ENCODE data around the gene ATP11A. TPM values are rescaled to one million over a fixed set of nuclear protein-coding genes. Genes with fewer than 3 reads are reported as not detected.
"Not testable (repeated sequence)": the region's sequence is repeated elsewhere in the genome, so short reads cannot be mapped to it uniquely, and the experiment has no call there.

The ATP11A gene
- total RNA-seq, 4 donors from 2014 or later, result 23.3 to 35.5 (median 31.1) TPM

DNA sequence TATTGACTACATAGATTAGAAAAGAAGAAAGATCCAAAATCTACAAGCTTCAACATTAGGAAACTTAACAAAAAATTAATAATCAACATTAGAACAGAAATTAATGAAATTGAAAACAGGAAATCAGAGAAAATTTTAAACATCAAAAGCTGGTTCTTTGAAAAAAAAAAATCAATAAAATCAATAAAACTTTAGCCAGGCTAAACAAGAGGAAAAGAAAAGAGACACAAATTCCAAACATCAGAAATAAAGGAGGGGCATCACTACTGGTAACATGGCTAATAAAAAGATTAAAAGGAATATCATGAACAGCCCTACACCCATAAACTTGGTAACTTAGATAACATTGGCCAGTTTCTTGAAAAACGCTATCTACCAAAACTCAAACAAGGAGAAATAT, 110.2 kb downstream of the ATP11A start:
- no peak overlapping the region for H3K4me3 ChIP-seq (ENCODE audit: low read depth, poor library complexity, severe bottlenecking)
- no peak for DNase-seq (ENCODE audit: low spot score in 2 of 2)
- 94 to 100% methylated on average over 1 of the region's 1 CpG for WGBS, 2 donors
- no peak for TF ChIP-seq POLR2A (IDR thresholded peaks at IDR 0.05)
- TF ChIP-seq, protein P1, sequence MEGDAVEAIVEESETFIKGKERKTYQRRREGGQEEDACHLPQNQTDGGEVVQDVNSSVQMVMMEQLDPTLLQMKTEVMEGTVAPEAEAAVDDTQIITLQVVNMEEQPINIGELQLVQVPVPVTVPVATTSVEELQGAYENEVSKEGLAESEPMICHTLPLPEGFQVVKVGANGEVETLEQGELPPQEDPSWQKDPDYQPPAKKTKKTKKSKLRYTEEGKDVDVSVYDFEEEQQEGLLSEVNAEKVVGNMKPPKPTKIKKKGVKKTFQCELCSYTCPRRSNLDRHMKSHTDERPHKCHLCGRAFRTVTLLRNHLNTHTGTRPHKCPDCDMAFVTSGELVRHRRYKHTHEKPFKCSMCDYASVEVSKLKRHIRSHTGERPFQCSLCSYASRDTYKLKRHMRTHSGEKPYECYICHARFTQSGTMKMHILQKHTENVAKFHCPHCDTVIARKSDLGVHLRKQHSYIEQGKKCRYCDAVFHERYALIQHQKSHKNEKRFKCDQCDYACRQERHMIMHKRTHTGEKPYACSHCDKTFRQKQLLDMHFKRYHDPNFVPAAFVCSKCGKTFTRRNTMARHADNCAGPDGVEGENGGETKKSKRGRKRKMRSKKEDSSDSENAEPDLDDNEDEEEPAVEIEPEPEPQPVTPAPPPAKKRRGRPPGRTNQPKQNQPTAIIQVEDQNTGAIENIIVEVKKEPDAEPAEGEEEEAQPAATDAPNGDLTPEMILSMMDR (IDR thresholded peaks at IDR 0.05), result no peak
- intact Hi-C loops (cut with DNase I; ENCODE audit: low total_unique reads), result no loop called here

- DNase-seq (ENCODE audit: low spot score in 2 of 2); H3K4me3 ChIP-seq (ENCODE audit: low read depth, poor library complexity, severe bottlenecking); intact Hi-C loops (cut with DNase I; ENCODE audit: low total_unique reads): not testable (repeated sequence)
- 86 to 97% methylated on average over 6 of the region's 6 CpGs for WGBS, 2 donors
These were observed 111.0 kb downstream of the ATP11A start for GRCh38 chr13:112800807-112801206.

- TF ChIP-seq POLR2A (IDR thresholded peaks at IDR 0.05), result no peak
- TF ChIP-seq, protein P1 (IDR thresholded peaks at IDR 0.05), result no peak
- intact Hi-C loops (cut with DNase I; ENCODE audit: low total_unique reads), result no loop called here
- 87 to 90% methylated on average over 2 of the region's 2 CpGs for WGBS, 2 donors
- DNase-seq (ENCODE audit: low spot score in 2 of 2), result no peak
- H3K4me3 ChIP-seq (ENCODE audit: low read depth, poor library complexity, severe bottlenecking), result no peak overlapping the region
These were observed 113.0 kb downstream of the ATP11A start for GRCh38 chr13:112802802-112803195.

DNA sequence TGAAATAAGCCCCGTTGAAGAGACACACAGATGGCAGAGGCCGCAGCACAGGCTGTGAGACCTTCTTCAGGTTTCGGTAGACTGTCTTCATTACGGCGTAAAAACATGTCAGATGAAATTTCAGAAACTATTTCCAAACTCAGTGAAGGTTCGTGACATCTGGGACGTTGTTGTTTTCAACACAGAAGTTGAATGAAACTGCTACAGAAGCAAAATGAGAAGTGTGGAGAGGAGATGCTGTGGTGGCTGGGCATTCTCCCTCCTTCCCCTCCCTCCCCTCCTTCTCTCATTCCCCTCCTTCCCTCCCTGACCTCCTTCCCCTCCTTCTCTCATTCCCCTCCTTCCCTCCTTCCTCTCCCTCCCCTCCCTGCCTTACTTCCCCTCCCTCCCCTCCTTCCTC, 113.6 kb downstream of the ATP11A start:
- TF ChIP-seq, protein P1 (IDR thresholded peaks at IDR 0.05), result no peak
- TF ChIP-seq POLR2A (IDR thresholded peaks at IDR 0.05), result no peak
- intact Hi-C loops (cut with DNase I; ENCODE audit: low total_unique reads), result no loop called here
- peak in 1 of 2 donors; percentile 26 for DNase-seq (ENCODE audit: low spot score in 2 of 2)
- 70 to 89% methylated on average over 7 of the region's 7 CpGs for WGBS, 2 donors
- no peak overlapping the region for H3K4me3 ChIP-seq (ENCODE audit: low read depth, poor library complexity, severe bottlenecking)

- 68 to 85% methylated on average over 5 of the region's 5 CpGs for WGBS, 2 donors
- DNase-seq (ENCODE audit: low spot score in 2 of 2), result peak in 1 of 2 donors; percentile 39
- TF ChIP-seq, protein P1 (IDR thresholded peaks at IDR 0.05), result no peak
- no peak for TF ChIP-seq POLR2A (IDR thresholded peaks at IDR 0.05)
- intact Hi-C loops (cut with DNase I; ENCODE audit: low total_unique reads), result no loop called here
- no peak overlapping the region for H3K4me3 ChIP-seq (ENCODE audit: low read depth, poor library complexity, severe bottlenecking)
These were observed 114.5 kb downstream of the ATP11A start for GRCh38 chr13:112804374-112804773.

- peak in 1 of 2 donors; percentile 76 for DNase-seq (ENCODE audit: low spot score in 2 of 2)
- TF ChIP-seq POLR2A (IDR thresholded peaks at IDR 0.05), result no peak
- TF ChIP-seq, protein P1 (IDR thresholded peaks at IDR 0.05), result no peak
These were observed 117.2 kb downstream of the ATP11A start for GRCh38 chr13:112806739-112807652.

More at GRCh38 chr13:112806739-112807652, 117.2 kb downstream of the ATP11A start:
- intact Hi-C loops (cut with DNase I; ENCODE audit: low total_unique reads), result no loop called here
- 94% methylated on average over 36 of the region's 36 CpGs for WGBS, 2 donors
- H3K4me3 ChIP-seq (ENCODE audit: low read depth, poor library complexity, severe bottlenecking), result no peak overlapping the region
